ENCODE measurements around the gene GALNT2.

DNA sequence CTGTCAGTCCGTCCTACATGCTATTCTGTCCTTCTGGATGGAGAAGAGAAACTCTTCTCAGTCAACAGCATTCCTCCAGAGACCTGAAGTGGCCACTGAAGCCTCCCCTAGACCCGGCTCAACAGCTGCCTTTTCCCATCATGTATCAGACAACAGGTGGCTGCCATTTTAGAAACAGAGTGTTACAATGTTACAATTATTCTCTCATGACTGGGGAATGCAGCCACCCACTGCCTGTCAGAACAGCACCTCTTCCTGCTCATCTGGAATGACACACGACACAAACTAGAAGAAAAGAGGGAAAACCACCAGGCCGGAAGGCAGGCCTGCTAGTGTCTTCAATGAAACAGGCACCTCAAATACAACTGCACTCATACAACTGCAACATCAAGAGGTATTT lies 253.8 kb downstream of the GALNT2 start:
- TF ChIP-seq CTCF (IDR thresholded peaks at IDR 0.05; ENCODE audit: low read length) (no peak), EZH2 (optimal IDR thresholded peaks at IDR 0.05; ENCODE audit: low read depth, low read length) (no peak), EZH2phosphoT487 (IDR thresholded peaks at IDR 0.05; ENCODE audit: low read length) (no peak)

Measured in MM.1S (cell line).